ENCODE measurements around the gene CBARP.

Gene CBARP

GRCh38 chr19:1262623-1263123 is 24.9 kb upstream of the CBARP start:
- DNase-seq, result no peak

- DNase-seq, result no peak
These were observed 24.2 kb upstream of the CBARP start for GRCh38 chr19:1261798-1262622.

GRCh38 chr19:1261538-1261797 is 23.7 kb upstream of the CBARP start:
- no peak for DNase-seq

GRCh38 chr19:1260749-1261537 is 23.1 kb upstream of the CBARP start:
- DNase-seq, result peak; percentile 89

- no peak for DNase-seq
These were observed 22.3 kb upstream of the CBARP start for GRCh38 chr19:1259876-1260748.

GRCh38 chr19:1259206-1259875 is 21.5 kb upstream of the CBARP start:
- DNase-seq, result no peak

GRCh38 chr19:1258707-1259205 is 21.0 kb upstream of the CBARP start:
- DNase-seq, result no peak

GRCh38 chr19:1258163-1258492 is 20.3 kb upstream of the CBARP start:
- DNase-seq, result no peak

GRCh38 chr19:1257475-1258162 is 19.8 kb upstream of the CBARP start:
- no peak for DNase-seq

- DNase-seq, result no peak
These were observed 19.1 kb upstream of the CBARP start for GRCh38 chr19:1256646-1257474.

- no peak for DNase-seq
These were observed 17.7 kb upstream of the CBARP start for GRCh38 chr19:1255186-1256161.

GRCh38 chr19:1254530-1255185 is 16.9 kb upstream of the CBARP start:
- DNase-seq, result no peak

GRCh38 chr19:1254081-1254527 is 16.3 kb upstream of the CBARP start:
- no peak for DNase-seq

GRCh38 chr19:1253514-1254080 is 15.8 kb upstream of the CBARP start:
- no peak for DNase-seq

- DNase-seq, result peak; percentile 62
These were observed 15.2 kb upstream of the CBARP start for GRCh38 chr19:1252821-1253513.

- DNase-seq, result no peak
These were observed 14.5 kb upstream of the CBARP start for GRCh38 chr19:1252221-1252820.

- DNase-seq, result no peak
These were observed 13.8 kb upstream of the CBARP start for GRCh38 chr19:1251330-1252220.
